HEK293 (cell line): Measurements from ENCODE around the gene EYA2.
"Not testable (repeated sequence)": the region's sequence is repeated elsewhere in the genome, so short reads cannot be mapped to it uniquely, and the experiment has no call there.

Experiments used
- CTCF ChIA-PET: fragments of 350-600 bp; formaldehyde crosslinking; extraction: SDS; loops from one replicate; lab custom pipeline; 2021; ENCODE audit warnings: antibody characterized with exemption; lab: Yijun Ruan, JAX
- POLR2A ChIA-PET: fragments of 300-600 bp; formaldehyde crosslinking; extraction: SDS; loops from one replicate; lab custom pipeline; 2020; ENCODE audit warnings: antibody characterized with exemption, inconsistent platforms; lab: Yijun Ruan, JAX
- H3K27ac ChIP-seq: fragments of 200-500 bp; sonication (Bioruptor generic); 2 replicates; pipeline ENCODE4 v1.5.1; 2014; ENCODE audit warnings: low read depth, low read length, control low read depth, inconsistent platforms; ENCODE audit errors: extremely low read depth
- H3K36me3 ChIP-seq, 2 experiments: fragments of 200-500 bp in 1 of 2; sonication (Bioruptor generic) in 1 of 2; 1 replicate in 1 of 2; 2 replicates in 1 of 2; pipeline ENCODE4 v1.5.1; 2014 to 2017; ENCODE audit warnings: inconsistent platforms in 2 of 2, low read length in 2 of 2; ENCODE audit not compliant: control insufficient read depth in 2 of 2, insufficient read depth in 1 of 2
- H3K4me1 ChIP-seq: fragments of 200-500 bp; sonication (Bioruptor generic); 2 replicates; pipeline ENCODE4 v1.5.1; 2014; ENCODE audit warnings: mild to moderate bottlenecking, low read length, inconsistent platforms; ENCODE audit not compliant: control insufficient read depth, insufficient read depth
- H3K4me3 ChIP-seq: 2 replicates; pipeline ENCODE4 v1.5.1; 2011; ENCODE audit warnings: low read depth, mild to moderate bottlenecking, control low read depth, low read length, moderate library complexity
- H3K9me3 ChIP-seq: fragments of 200-500 bp; sonication (Bioruptor generic); 2 replicates; pipeline ENCODE4 v1.5.1; 2014; ENCODE audit warnings: low read depth, low read length, inconsistent platforms; ENCODE audit not compliant: control insufficient read depth, insufficient read depth
- EGR2 ChIP-seq: fragments of 450-650 bp; formaldehyde crosslinking; IDR thresholded peaks from 2 replicates; pipeline ENCODE4 v1.5.1; 2016; ENCODE audit warnings: low read depth, missing biosample characterization, missing genetic modification characterization
- IKZF3 ChIP-seq: fragments of 450-650 bp; IDR thresholded peaks from 2 replicates; pipeline ENCODE4 v1.5.0; 2018; ENCODE audit warnings: missing biosample characterization, mild to moderate bottlenecking, missing genetic modification characterization, moderate library complexity
- SCRT1 ChIP-seq: fragments of 450-650 bp; formaldehyde crosslinking; IDR thresholded peaks from 2 replicates; pipeline ENCODE4 v1.5.1; 2016; ENCODE audit warnings: missing biosample characterization, missing genetic modification characterization, borderline replicate concordance
- ZNF138 ChIP-seq: fragments of 450-650 bp; formaldehyde crosslinking; IDR thresholded peaks from 2 replicates; pipeline ENCODE4 v1.5.1; 2016; ENCODE audit warnings: missing biosample characterization, missing genetic modification characterization, borderline replicate concordance
- ZNF157 ChIP-seq: fragments of 450-650 bp; formaldehyde crosslinking; IDR thresholded peaks from 2 replicates; pipeline ENCODE4 v1.5.1; 2016; ENCODE audit warnings: missing biosample characterization, missing genetic modification characterization
- ZNF174 ChIP-seq: fragments of 450-650 bp; formaldehyde crosslinking; IDR thresholded peaks from 2 replicates; pipeline ENCODE4 v1.5.0; 2017; ENCODE audit warnings: missing biosample characterization, mild to moderate bottlenecking, missing genetic modification characterization
- ZNF184 ChIP-seq: fragments of 450-650 bp; IDR thresholded peaks from 2 replicates; pipeline ENCODE4 v1.5.1; 2018; ENCODE audit warnings: missing biosample characterization, mild to moderate bottlenecking, missing genetic modification characterization
- ZNF214 ChIP-seq: fragments of 450-650 bp; formaldehyde crosslinking; IDR thresholded peaks from 2 replicates; pipeline ENCODE4 v1.5.1; 2017; ENCODE audit warnings: missing biosample characterization, mild to moderate bottlenecking, missing genetic modification characterization, borderline replicate concordance
- ZNF394 ChIP-seq: fragments of 450-650 bp; formaldehyde crosslinking; IDR thresholded peaks from 2 replicates; pipeline ENCODE4 v1.5.1; 2016; ENCODE audit warnings: missing biosample characterization, missing genetic modification characterization, mild to moderate bottlenecking, moderate library complexity, borderline replicate concordance
- ZSCAN30 ChIP-seq: fragments of 450-650 bp; IDR thresholded peaks from 2 replicates; pipeline ENCODE4 v1.5.1; 2018; ENCODE audit warnings: missing biosample characterization, mild to moderate bottlenecking, missing genetic modification characterization, moderate library complexity
- TF ChIP-seq, protein P1 (sequence below): fragments of 450-650 bp; formaldehyde crosslinking; IDR thresholded peaks from 2 replicates; pipeline ENCODE4 v1.5.1; 2016; ENCODE audit warnings: missing biosample characterization, missing genetic modification characterization
- TF ChIP-seq, protein P2 (sequence below): fragments of 450-650 bp; formaldehyde crosslinking; IDR thresholded peaks from 2 replicates; pipeline ENCODE4 v1.5.1; 2016; ENCODE audit warnings: missing biosample characterization, missing genetic modification characterization
- TF ChIP-seq, protein P3 (sequence below): fragments of 450-650 bp; formaldehyde crosslinking; IDR thresholded peaks from 2 replicates; pipeline ENCODE4 v1.5.1; 2016; ENCODE audit warnings: missing biosample characterization, missing genetic modification characterization

Gene EYA2

DNA sequence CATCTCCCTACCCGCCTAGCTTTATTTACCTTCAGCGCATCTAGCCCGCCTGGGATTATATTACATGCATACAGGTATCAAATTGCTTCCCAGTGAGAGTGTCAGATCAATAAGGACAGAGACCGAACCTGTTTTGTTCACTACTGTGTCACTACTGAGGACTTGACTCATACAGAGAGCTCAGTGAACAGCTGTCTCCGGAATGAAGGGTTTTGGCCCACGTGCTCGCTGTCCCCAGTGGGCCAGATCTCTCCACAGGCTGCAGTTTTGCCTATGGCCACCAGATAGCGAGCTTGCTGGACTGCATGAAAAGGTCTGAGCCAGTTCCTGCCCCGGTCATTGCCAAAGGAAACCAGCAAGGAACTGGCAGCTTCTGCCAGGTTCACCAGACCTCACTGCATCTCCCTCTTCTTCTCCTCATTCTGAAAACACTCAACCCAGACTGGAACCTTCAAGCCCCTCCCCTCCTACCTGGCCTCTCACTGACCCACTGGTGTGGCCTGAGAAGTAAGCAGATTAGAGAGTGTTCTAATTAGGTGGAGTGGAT is 311.0 kb downstream of the EYA2 start:
- CTCF ChIA-PET, result interaction anchor here (0.5 to 6.6 kb wide), 12 partner anchors 9 to 1415 kb away, joined by 3 to 36 read pairs (median 4); no protein-coding TSS in a partner anchor

DNA sequence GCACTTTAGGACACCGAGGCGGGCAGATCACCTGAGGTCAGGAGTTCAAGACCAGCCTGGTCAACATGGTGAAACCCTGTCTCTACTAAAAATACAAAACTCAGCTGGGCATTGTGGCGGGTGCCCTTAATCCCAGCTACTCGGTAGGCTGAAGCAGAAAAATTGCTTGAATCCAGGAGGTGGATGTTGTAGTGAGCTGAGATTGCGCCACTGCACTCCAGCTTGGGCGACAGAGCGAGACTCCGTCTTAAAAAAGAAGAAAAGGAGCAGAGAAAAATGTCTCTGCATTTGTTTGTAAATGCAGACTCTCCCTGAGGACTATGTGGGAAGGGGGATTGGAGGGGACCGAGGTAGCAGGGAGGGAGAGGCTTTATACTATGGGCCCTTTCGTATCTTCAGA is 311.9 kb downstream of the EYA2 start:
- H3K4me1 ChIP-seq, H3K27ac ChIP-seq, H3K9me3 ChIP-seq, H3K4me3 ChIP-seq, POLR2A ChIA-PET: not testable (repeated sequence)
- CTCF ChIA-PET, result interaction anchor here (1.1 to 6.6 kb wide), 4 partner anchors 8 to 178 kb away, joined by 3 to 36 read pairs (median 6); no protein-coding TSS in a partner anchor
- peaks cover 0 to 31% of the 10 kb centered on the region in 2 experiments; a peak in 1 of 3 replicates for H3K36me3 ChIP-seq

More for the DNA sequence above, 311.0 kb downstream of the EYA2 start:
- Histone ChIP-seq H3K9me3 (no peaks in the 10 kb centered on the region), H3K36me3 (peaks cover 0 to 22% of the 10 kb centered on the region in 2 experiments; a peak in 1 of 3 replicates), H3K4me1 (no peaks in the 10 kb centered on the region), H3K4me3 (no peak overlapping the region), H3K27ac (no peak overlapping the region)
- POLR2A ChIA-PET, result interaction anchor here (0.5 to 1.2 kb wide), 2 partner anchors 178 to 1973 kb away, joined by 3 read pairs; no protein-coding TSS in a partner anchor
- TF ChIP-seq ZSCAN30 (tag by site-specific recombination), result no peak
- no peak for TF ChIP-seq ZNF394
- TF ChIP-seq ZNF174, result no peak
- TF ChIP-seq SCRT1, result no peak
- no peak for TF ChIP-seq IKZF3 (tag by site-specific recombination)
- TF ChIP-seq, all 188 proteins: peak for 0

DNA sequence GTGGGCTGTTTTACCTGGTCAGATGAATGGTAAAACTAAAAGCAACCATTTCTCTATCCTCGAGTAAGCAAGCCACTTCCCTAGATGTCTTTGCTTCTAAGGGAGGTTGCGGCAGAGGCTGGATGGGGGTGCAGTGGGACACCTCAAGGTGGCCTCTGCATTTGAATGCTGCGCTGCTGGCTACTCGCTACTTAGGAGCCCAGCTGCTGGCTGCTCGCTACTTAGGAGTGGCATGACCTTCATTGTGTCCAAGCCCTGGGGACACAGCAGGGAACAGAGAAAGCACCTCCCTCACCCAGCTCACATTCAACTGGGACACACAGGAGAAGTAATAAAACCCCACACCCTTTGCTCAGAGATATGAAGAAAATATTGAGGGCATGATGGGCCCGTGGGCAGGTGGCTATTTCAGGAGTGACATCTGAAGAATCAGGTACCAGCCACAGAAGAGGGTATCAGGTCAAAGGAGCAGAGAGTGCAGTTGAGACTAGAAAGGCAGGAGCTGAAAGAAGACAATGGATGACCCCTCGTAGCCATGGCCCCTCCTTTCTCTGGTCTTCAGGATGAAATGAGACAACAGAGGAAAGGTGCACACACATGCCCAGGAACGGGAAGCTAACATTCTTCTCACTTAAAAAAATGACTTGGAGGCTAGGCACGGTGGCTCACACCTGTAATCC is 312.5 kb downstream of the EYA2 start:
- Histone ChIP-seq H3K27ac (no peak overlapping the region), H3K4me3 (no peak overlapping the region), H3K9me3 (no peaks in the 10 kb centered on the region), H3K36me3 (peaks cover 0 to 37% of the 10 kb centered on the region in 2 experiments; a peak in 1 of 3 replicates), H3K4me1 (no peaks in the 10 kb centered on the region)
- TF ChIP-seq, protein P1, sequence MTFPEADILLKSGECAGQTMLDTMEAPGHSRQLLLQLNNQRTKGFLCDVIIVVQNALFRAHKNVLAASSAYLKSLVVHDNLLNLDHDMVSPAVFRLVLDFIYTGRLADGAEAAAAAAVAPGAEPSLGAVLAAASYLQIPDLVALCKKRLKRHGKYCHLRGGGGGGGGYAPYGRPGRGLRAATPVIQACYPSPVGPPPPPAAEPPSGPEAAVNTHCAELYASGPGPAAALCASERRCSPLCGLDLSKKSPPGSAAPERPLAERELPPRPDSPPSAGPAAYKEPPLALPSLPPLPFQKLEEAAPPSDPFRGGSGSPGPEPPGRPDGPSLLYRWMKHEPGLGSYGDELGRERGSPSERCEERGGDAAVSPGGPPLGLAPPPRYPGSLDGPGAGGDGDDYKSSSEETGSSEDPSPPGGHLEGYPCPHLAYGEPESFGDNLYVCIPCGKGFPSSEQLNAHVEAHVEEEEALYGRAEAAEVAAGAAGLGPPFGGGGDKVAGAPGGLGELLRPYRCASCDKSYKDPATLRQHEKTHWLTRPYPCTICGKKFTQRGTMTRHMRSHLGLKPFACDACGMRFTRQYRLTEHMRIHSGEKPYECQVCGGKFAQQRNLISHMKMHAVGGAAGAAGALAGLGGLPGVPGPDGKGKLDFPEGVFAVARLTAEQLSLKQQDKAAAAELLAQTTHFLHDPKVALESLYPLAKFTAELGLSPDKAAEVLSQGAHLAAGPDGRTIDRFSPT, result no peak
- no peak for TF ChIP-seq ZNF214 (tag by site-specific recombination)
- TF ChIP-seq ZNF184 (tag by site-specific recombination), result no peak
- TF ChIP-seq, protein P2, sequence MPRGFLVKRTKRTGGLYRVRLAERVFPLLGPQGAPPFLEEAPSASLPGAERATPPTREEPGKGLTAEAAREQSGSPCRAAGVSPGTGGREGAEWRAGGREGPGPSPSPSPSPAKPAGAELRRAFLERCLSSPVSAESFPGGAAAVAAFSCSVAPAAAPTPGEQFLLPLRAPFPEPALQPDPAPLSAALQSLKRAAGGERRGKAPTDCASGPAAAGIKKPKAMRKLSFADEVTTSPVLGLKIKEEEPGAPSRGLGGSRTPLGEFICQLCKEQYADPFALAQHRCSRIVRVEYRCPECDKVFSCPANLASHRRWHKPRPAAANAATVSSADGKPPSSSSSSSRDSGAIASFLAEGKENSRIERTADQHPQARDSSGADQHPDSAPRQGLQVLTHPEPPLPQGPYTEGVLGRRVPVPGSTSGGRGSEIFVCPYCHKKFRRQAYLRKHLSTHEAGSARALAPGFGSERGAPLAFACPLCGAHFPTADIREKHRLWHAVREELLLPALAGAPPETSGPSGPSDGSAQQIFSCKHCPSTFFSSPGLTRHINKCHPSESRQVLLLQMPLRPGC, result no peak
- no peak for TF ChIP-seq ZNF157 (tag by site-specific recombination)
- TF ChIP-seq EGR2 (tag by site-specific recombination), result no peak
- TF ChIP-seq ZNF394, result no peak
- TF ChIP-seq, protein P3, sequence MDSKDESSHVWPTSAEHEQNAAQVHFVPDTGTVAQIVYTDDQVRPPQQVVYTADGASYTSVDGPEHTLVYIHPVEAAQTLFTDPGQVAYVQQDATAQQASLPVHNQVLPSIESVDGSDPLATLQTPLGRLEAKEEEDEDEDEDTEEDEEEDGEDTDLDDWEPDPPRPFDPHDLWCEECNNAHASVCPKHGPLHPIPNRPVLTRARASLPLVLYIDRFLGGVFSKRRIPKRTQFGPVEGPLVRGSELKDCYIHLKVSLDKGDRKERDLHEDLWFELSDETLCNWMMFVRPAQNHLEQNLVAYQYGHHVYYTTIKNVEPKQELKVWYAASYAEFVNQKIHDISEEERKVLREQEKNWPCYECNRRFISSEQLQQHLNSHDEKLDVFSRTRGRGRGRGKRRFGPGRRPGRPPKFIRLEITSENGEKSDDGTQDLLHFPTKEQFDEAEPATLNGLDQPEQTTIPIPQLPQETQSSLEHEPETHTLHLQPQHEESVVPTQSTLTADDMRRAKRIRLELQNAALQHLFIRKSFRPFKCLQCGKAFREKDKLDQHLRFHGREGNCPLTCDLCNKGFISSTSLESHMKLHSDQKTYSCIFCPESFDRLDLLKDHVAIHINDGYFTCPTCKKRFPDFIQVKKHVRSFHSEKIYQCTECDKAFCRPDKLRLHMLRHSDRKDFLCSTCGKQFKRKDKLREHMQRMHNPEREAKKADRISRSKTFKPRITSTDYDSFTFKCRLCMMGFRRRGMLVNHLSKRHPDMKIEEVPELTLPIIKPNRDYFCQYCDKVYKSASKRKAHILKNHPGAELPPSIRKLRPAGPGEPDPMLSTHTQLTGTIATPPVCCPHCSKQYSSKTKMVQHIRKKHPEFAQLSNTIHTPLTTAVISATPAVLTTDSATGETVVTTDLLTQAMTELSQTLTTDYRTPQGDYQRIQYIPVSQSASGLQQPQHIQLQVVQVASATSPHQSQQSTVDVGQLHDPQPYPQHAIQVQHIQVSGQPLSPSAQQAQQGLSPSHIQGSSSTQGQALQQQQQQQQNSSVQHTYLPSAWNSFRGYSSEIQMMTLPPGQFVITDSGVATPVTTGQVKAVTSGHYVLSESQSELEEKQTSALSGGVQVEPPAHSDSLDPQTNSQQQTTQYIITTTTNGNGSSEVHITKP (tag by site-specific recombination), result no peak
- TF ChIP-seq ZNF138 (tag by site-specific recombination), result no peak
- ChIA-PET POLR2A (no interaction called here), CTCF (interaction anchor here (6.6 kb wide), 1 partner anchor 177 kb away, joined by 36 read pairs; no protein-coding TSS in a partner anchor)
